SJSA1 (cell line): ENCODE measurements around the gene NCBP1. TPM values are rescaled to one million over a fixed set of nuclear protein-coding genes. Genes with fewer than 3 reads are reported as not detected.
"Not testable (repeated sequence)": the region's sequence is repeated elsewhere in the genome, so short reads cannot be mapped to it uniquely, and the experiment has no call there.

Experiments
- DNase-seq, 2 experiments: peaks; one replicate each; pipeline ENCODE4 v3.0.0-alpha.2; 2015 to 2020; ENCODE audit warnings: low spot score in 2 of 2, low read depth in 1 of 2
- H3K27ac ChIP-seq: fragments of 250-450 bp; sonication (Bioruptor Pico); 2 replicates; pipeline ENCODE4 v1.5.1; 2020; ENCODE audit warnings: mild to moderate bottlenecking, moderate library complexity
- H3K27me3 ChIP-seq: fragments of 250-450 bp; sonication (Bioruptor Pico); replicated peaks from 2 replicates; pipeline ENCODE4 v1.5.1; 2020; ENCODE audit warnings: mild to moderate bottlenecking, moderate library complexity
- H3K36me3 ChIP-seq: fragments of 250-450 bp; sonication (Bioruptor Pico); 2 replicates; pipeline ENCODE4 v1.5.1; 2020; ENCODE audit warnings: mild to moderate bottlenecking
- H3K4me1 ChIP-seq: fragments of 250-450 bp; sonication (Bioruptor Pico); replicated peaks from 2 replicates; pipeline ENCODE4 v1.6.1; 2021; ENCODE audit warnings: mild to moderate bottlenecking
- H3K4me3 ChIP-seq: fragments of 250-450 bp; sonication (Bioruptor Pico); 2 replicates; pipeline ENCODE4 v1.5.1; 2020; ENCODE audit warnings: mild to moderate bottlenecking
- H3K9me3 ChIP-seq: fragments of 250-450 bp; sonication (Bioruptor Pico); replicated peaks from 2 replicates; pipeline ENCODE4 v1.5.1; 2020; ENCODE audit warnings: mild to moderate bottlenecking
- total RNA-seq: library from RNA; depleted of rRNA; stranded (reverse); fragments of >200 nt; shearing (Covaris generic); gene quantifications from 2 replicates; pipeline ENCODE4 v1.2.3, GENCODE V29; 2014; rRNA removed

The NCBP1 gene, protein sequence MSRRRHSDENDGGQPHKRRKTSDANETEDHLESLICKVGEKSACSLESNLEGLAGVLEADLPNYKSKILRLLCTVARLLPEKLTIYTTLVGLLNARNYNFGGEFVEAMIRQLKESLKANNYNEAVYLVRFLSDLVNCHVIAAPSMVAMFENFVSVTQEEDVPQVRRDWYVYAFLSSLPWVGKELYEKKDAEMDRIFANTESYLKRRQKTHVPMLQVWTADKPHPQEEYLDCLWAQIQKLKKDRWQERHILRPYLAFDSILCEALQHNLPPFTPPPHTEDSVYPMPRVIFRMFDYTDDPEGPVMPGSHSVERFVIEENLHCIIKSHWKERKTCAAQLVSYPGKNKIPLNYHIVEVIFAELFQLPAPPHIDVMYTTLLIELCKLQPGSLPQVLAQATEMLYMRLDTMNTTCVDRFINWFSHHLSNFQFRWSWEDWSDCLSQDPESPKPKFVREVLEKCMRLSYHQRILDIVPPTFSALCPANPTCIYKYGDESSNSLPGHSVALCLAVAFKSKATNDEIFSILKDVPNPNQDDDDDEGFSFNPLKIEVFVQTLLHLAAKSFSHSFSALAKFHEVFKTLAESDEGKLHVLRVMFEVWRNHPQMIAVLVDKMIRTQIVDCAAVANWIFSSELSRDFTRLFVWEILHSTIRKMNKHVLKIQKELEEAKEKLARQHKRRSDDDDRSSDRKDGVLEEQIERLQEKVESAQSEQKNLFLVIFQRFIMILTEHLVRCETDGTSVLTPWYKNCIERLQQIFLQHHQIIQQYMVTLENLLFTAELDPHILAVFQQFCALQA
- 42.8 and 43.7 TPM in 2 replicates for total RNA-seq

- DNase-seq: peak; percentile 96 to 99
- Histone ChIP-seq H3K36me3 (peaks cover 8% of the 10 kb centered on the region; the same call in 1 of the 2 replicates), H3K27me3 (no peaks in the 10 kb centered on the region), H3K4me3 (peak within 1 kb of the TSS; percentile 66), H3K9me3 (no peaks in the 10 kb centered on the region), H3K27ac (peak within 1 kb of the TSS; percentile 97), H3K4me1 (peaks cover 13% of the 10 kb centered on the region)
Measured at GRCh38 chr9:97632985-97633858, at the start of gene NCBP1, which contains the start of gene TSTD2. Gene NCBP1 (plus strand): TSS chr9:97633821. CDS start chr9:97633882, 61 bp downstream. Gene TSTD2 (minus strand): TSS chr9:97633368. CDS start chr9:97627562, 5,806 bp downstream.

DNA sequence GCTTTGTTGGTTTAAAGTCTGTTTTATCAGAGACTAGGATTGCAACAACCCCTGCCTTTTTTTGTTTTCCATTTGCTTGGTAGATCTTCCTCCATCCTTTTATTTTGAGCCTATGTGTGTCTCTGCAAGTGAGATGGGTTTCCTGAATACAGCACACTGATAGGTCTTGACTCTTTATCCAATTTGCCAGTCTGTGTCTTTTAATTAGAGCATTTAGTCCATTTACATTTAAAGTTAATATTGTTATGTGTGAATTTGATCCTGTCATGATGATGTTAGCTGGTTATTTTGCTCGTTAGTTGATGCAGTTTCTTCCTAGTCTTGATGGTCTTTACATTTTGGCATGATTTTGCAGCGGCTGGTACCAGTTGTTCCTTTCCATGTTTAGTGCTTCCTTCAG is 48.8 kb upstream of the NCBP1 start:
- not testable (repeated sequence) for H3K27me3 ChIP-seq, H3K9me3 ChIP-seq, DNase-seq, H3K4me3 ChIP-seq, H3K27ac ChIP-seq, H3K36me3 ChIP-seq, H3K4me1 ChIP-seq

GRCh38 chr9:97586909-97587308 is 46.7 kb upstream of the NCBP1 start:
- not testable (repeated sequence) for H3K27me3 ChIP-seq, H3K4me1 ChIP-seq, H3K9me3 ChIP-seq, H3K36me3 ChIP-seq, DNase-seq, H3K4me3 ChIP-seq, H3K27ac ChIP-seq

GRCh38 chr9:97591535-97591934 is 42.1 kb upstream of the NCBP1 start:
- H3K4me3 ChIP-seq: no peak overlapping the region
- H3K36me3 ChIP-seq: no peaks in the 10 kb centered on the region
- no peaks in the 10 kb centered on the region; the same call in 1 of the 2 replicates for H3K27me3 ChIP-seq
- H3K4me1 ChIP-seq: no peaks in the 10 kb centered on the region
- H3K27ac ChIP-seq: no peak overlapping the region
- no peak for DNase-seq
- no peaks in the 10 kb centered on the region for H3K9me3 ChIP-seq

GRCh38 chr9:97592126-97592525 is 41.5 kb upstream of the NCBP1 start:
- no peaks in the 10 kb centered on the region for H3K9me3 ChIP-seq
- no peak for DNase-seq
- no peaks in the 10 kb centered on the region; the same call in 1 of the 2 replicates for H3K27me3 ChIP-seq
- H3K27ac ChIP-seq: no peak overlapping the region
- no peak overlapping the region for H3K4me3 ChIP-seq
- no peaks in the 10 kb centered on the region for H3K4me1 ChIP-seq
- H3K36me3 ChIP-seq: no peaks in the 10 kb centered on the region

- H3K27ac ChIP-seq: no peak overlapping the region
- H3K27me3 ChIP-seq: no peaks in the 10 kb centered on the region
- no peaks in the 10 kb centered on the region for H3K36me3 ChIP-seq
- H3K4me1 ChIP-seq: no peaks in the 10 kb centered on the region
- DNase-seq: no peak
- H3K9me3 ChIP-seq: no peaks in the 10 kb centered on the region
- no peak overlapping the region for H3K4me3 ChIP-seq
Measured at GRCh38 chr9:97593960-97594359, 39.7 kb upstream of the NCBP1 start.

DNA sequence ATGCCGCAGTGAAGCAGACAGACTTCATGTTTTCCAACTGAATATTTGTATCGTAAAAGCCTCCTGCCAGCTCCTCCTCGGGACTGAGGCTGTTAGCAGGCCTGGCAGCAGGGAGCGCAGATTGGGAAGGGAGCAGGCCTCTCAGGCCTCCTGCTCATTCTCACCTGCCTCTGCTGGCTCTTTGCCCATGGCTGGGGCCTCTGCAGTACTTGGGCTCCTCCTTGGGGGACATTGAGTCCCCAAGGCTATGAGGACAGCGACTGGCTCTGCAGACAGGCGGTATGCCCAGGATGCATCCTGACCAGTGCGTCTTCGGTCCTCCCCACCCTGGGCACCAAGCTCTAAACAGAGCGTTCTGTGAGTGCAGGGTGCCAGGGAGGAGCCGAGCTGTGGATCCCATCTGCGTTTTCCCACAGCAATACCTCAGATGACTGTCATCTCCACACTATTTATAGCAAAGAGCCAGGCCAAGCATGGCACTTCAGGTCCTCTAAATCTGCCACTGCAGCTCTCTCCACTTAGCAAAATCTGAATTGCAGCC is 39.2 kb upstream of the NCBP1 start:
- no peak overlapping the region for H3K4me3 ChIP-seq
- no peak overlapping the region for H3K27ac ChIP-seq
- no peaks in the 10 kb centered on the region for H3K4me1 ChIP-seq
- no peak for DNase-seq
- H3K9me3 ChIP-seq: no peaks in the 10 kb centered on the region
- no peaks in the 10 kb centered on the region for H3K36me3 ChIP-seq
- H3K27me3 ChIP-seq: no peaks in the 10 kb centered on the region

DNA sequence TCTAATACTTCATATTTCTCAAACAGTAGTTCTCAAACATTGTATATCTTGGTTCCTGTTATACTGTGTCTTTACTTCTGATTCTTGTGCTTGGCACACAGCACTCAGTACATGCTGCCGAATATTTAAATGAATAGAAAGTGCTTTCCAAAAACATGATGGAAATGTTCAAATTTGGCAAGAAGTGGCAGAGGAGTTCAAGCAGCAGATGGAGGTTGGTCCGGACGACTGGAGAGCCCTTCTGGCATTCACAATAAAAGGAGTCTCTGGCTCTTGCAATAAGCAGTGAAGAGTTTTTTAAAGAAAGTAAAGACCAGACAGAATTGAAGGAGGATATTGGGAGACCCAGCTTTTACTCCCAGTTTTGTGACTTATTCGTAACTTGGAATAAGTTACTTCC is 36.7 kb upstream of the NCBP1 start:
- H3K9me3 ChIP-seq: no peaks in the 10 kb centered on the region
- no peaks in the 10 kb centered on the region for H3K27me3 ChIP-seq
- H3K4me3 ChIP-seq: no peak overlapping the region
- no peak overlapping the region for H3K27ac ChIP-seq
- DNase-seq: no peak
- peaks cover 12% of the 10 kb centered on the region for H3K36me3 ChIP-seq
- no peaks in the 10 kb centered on the region for H3K4me1 ChIP-seq

- H3K9me3 ChIP-seq: no peaks in the 10 kb centered on the region
Measured at GRCh38 chr9:97598461-97599288, 34.9 kb upstream of the NCBP1 start.

DNA sequence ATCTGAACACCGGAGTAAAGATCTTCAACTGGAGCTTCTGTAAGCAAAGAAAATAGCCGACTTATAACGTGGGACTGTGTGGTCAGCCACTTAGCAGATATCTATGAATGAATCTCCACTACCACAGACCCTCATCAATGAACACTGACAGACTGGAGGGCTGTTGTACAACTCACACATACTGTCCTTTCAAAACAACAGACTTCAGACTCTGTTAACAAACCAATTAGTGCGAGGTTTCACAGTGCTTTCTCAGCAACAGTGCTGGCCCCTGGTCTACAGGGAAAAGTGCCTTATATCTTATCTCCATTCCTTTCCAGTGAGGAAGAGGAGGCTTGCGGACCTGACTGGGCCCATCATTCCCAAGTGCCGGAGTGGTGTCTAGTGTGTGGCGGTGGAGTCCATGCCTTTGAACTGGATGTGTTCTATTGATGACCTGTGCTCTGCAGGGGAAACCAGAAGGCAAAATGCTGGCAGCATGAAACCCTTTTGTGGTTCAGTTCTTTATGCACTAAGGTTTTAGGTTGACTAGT is 34.2 kb upstream of the NCBP1 start:
- Histone ChIP-seq H3K4me3 (no peak overlapping the region), H3K4me1 (no peaks in the 10 kb centered on the region), H3K27ac (no peak overlapping the region), H3K36me3 (peaks cover 20% of the 10 kb centered on the region), H3K27me3 (no peaks in the 10 kb centered on the region), H3K9me3 (no peaks in the 10 kb centered on the region)
- DNase-seq: no peak

More at GRCh38 chr9:97598461-97599288, 34.9 kb upstream of the NCBP1 start:
- H3K4me1 ChIP-seq: no peaks in the 10 kb centered on the region
- no peak overlapping the region for H3K27ac ChIP-seq
- no peak overlapping the region for H3K4me3 ChIP-seq
- H3K27me3 ChIP-seq: no peaks in the 10 kb centered on the region
- peaks cover 17% of the 10 kb centered on the region for H3K36me3 ChIP-seq
- peak; percentile 54 to 61 for DNase-seq

DNA sequence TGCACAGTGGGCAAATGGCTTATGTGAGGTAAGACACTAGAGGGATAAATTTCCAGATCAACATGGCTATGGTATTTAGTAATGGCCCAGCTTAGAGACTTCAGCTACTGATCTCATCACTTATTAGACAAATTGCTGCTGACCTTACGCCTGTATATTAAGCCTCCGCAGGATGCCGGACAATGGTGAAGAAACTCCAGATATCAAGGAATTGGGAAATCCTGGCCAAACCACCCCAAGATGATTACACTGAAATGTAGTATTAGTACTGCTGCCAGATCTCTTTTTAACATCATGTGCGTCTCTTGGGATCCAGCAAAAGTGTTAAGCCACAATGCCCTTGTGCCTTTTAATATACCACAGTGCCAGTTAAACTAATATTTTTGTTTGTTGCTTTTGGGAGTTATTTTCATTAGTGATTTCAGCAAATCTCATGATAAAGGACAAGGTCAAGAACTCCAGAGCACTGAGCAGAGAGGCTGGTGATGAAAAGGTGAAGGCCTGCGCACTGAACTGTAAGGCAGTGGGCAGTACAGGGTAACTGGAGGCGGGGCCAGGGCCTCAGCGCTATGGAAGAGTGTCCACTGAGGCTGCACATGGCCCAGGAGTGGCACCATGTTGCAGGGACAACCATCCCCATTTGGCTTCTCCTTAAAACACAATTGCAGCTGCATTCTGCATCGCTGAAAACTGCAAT is 32.9 kb upstream of the NCBP1 start:
- Histone ChIP-seq H3K4me3 (no peak overlapping the region), H3K27me3 (no peaks in the 10 kb centered on the region), H3K36me3 (peaks cover 20% of the 10 kb centered on the region), H3K9me3 (no peaks in the 10 kb centered on the region), H3K4me1 (no peaks in the 10 kb centered on the region), H3K27ac (no peak overlapping the region)
- no peak for DNase-seq
